ENCODE data around the gene FBXL16.
"Not testable (repeated sequence)": the region's sequence is repeated elsewhere in the genome, so short reads cannot be mapped to it uniquely, and the experiment has no call there.

The FBXL16 gene

DNA sequence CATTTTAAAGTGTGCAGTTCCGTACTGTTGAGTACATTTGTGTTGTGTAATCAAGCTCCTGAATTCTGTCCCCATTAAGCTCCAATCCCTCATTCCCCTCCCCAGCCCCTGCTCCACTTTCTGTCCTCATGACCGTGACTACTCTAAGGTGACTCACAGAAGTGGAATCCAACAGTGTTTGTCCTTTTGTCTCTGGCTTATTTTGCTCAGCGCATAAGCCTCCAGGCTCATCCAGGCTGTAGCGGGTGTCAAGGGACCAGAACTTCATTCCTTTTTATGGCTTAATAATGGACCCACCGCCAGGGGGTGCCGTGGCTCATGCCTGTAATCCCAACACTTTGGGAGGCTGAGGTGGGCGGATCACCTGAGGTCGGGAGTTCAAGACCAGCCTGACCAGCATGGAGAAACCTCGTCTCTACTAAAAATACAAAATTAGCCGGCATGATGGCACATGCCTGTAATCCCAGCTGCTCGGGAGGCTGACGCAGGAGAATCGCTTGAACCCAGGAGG is 7.2 kb upstream of the FBXL16 start:
- H3K27ac Mint-ChIP-seq; H3K4me3 Mint-ChIP-seq; H3K36me3 Mint-ChIP-seq (ENCODE audit: low read depth); H3K9me3 Mint-ChIP-seq; H3K4me1 Mint-ChIP-seq (ENCODE audit: low read depth): not testable (repeated sequence)
- H3K27me3 Mint-ChIP-seq (ENCODE audit: low read depth): peaks cover 40% of the 10 kb centered on the region

DNA sequence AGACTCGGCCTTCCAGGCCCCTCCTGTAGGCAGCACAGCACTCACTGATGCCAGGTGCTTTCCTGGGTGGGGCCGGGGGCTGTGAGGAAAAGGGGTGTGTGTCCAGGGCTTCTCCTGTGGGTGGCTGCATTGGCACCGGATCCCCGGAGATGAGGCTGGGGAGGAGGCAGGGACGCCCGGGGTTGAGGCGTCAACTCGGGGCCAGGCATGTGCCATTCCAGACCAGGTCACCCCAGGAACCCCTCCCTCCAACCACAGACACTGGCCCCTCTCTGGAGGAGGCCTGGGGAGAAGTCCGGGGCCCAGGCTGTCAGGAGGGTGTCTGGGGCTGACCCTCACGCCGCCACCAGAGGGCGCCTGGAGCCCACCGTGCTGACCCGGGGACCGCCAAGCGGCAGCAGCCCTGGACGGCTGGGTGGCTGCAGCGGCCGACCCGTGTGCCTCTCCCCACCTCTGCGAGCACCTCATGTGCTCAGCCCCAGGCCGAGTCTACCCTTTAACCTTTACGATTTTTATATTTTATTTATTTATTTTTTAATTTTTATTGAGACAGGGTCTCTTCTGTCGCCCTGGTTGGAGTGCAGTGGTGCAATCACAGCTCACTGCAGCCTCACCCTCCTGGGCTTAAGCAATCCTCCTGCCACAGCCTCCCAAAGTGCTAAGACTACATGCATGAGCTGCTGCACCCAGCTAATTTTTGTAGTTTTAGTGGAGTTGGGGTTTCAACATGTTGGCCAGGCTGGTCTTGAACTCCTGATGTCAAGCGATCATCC is 6.1 kb upstream of the FBXL16 start:
- Mint-ChIP-seq H3K4me3 (no peak overlapping the region), H3K36me3 (ENCODE audit: low read depth) (no peaks in the 10 kb centered on the region), H3K9me3 (no peaks in the 10 kb centered on the region), H3K27ac (no peak overlapping the region), H3K27me3 (ENCODE audit: low read depth) (peaks cover 48% of the 10 kb centered on the region), H3K4me1 (ENCODE audit: low read depth) (no peaks in the 10 kb centered on the region)

DNA sequence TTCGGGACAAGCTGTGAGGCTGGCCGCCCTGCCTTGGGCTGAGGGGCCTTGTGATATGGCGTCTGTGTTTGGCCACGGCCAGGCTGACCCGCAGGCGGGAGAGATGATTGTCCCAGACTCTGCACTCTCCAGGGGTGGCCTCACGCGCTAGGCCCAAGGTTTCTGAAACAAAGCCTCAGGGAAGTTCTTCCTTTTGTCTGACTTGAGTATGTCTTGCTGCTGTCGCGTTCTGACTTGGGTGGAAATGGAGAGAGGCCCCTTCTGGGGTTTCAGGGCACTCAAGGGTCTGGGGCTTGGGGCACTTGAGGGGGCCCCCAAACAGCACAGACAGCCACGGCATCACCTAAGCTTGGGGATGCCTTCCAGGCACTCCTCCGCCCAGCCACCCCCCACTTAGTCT is 5.5 kb upstream of the FBXL16 start:
- no peak overlapping the region for H3K4me3 Mint-ChIP-seq
- peaks cover 49% of the 10 kb centered on the region for H3K27me3 Mint-ChIP-seq (ENCODE audit: low read depth)
- no peaks in the 10 kb centered on the region for H3K4me1 Mint-ChIP-seq (ENCODE audit: low read depth)
- H3K27ac Mint-ChIP-seq: no peak overlapping the region
- H3K9me3 Mint-ChIP-seq: no peaks in the 10 kb centered on the region
- no peaks in the 10 kb centered on the region for H3K36me3 Mint-ChIP-seq (ENCODE audit: low read depth)

DNA sequence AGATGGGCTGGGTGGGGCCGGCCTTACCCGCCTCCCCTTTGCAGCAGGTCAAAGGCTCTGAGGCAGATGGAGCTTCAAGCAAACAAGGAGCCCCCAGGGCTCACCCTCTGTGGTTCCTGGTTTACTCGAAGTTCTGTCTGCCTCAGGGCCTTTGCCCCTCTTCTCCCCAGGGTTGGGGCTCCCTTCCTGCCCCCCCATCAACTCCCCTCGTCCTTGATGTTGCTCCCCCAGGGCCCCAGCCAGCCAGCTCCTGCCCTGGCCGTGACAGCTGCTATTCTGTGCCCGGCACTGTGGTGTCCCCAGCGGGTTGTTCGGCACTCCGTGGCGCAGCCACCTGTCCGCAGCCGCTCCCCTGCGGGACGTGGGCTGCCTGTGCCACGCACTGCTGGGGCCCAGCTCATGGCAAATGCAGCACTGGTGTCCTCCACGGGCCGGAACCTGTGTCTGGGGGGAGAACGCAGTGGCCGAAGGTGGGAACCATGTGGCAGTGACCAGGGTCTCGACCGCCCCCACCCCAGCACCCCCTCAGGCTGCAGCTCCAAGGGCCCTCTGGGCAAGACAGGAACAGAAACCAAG is 5.0 kb upstream of the FBXL16 start:
- H3K27ac Mint-ChIP-seq: no peak overlapping the region
- H3K4me3 Mint-ChIP-seq: no peak overlapping the region
- no peaks in the 10 kb centered on the region for H3K9me3 Mint-ChIP-seq
- H3K4me1 Mint-ChIP-seq (ENCODE audit: low read depth): no peaks in the 10 kb centered on the region
- H3K27me3 Mint-ChIP-seq (ENCODE audit: low read depth): peaks cover 46% of the 10 kb centered on the region
- H3K36me3 Mint-ChIP-seq (ENCODE audit: low read depth): no peaks in the 10 kb centered on the region

DNA sequence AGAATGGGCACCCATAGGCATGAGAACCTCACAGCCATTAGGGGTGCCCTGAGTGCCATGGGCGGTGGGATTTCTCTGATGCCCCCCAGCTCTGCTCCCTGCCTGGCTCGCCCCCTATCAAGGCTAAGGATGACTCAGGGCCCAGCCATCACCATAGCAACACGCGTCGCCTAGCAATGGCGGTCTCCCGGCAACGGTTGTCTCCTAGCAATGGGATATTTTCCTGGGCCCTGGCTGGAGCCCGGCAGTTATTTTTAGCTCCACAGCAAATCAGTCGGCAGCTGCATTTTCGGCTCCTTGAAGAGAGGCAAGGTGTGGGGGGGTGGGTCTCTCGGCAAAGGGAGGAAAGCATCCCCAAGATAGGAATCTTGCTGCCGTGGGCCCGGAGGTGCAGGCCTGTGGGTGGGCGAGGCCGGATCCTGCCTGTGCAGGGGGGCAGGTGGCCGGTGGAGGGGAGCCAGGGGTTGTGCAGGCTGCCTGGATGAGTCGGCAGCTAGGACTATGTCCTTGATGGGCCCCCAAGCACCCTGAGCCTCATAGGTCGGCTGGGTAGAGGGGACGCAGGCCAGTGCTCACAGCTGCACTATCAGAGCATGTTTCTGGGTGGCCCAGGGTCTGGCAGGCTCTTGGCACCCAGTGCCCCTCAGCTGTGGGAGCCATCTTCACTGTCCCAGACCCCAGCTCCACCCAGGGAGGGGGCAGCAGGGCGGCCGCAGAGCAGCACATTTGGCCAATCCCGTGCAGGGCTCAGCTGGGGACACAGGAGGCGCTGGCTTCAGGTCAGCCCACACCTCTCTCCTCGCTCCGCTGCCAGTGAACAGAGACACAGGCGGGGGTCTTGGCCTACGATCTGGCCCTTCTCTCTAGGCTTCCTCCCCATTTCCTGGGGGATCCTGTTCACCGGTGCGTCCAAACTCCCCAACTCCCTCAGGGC is 4.2 kb upstream of the FBXL16 start:
- Mint-ChIP-seq H3K4me1 (ENCODE audit: low read depth) (no peaks in the 10 kb centered on the region), H3K4me3 (no peak overlapping the region), H3K27ac (no peak overlapping the region), H3K27me3 (ENCODE audit: low read depth) (peaks cover 46% of the 10 kb centered on the region), H3K36me3 (ENCODE audit: low read depth) (no peaks in the 10 kb centered on the region), H3K9me3 (no peaks in the 10 kb centered on the region)

DNA sequence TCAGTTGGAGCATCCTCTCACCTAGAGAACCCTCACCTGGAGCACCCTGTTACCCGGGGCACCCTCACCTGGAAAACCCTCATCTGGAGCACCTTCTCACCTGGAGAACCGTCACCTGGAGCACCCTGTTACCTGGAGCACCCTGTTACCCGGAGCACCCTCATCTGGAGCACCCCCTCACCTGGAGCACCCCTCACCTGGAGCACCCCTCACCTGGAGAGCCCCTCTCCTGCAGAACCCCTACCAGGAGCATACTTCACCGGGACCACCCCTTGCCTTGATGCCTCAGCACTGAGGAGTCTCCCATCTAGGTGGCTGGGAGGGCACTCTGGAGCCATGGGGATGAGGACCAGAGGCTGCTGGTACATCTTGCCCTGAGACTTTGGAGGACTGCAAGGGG is 3.4 kb upstream of the FBXL16 start:
- Mint-ChIP-seq H3K36me3 (ENCODE audit: low read depth) (no peaks in the 10 kb centered on the region), H3K27me3 (ENCODE audit: low read depth) (peaks cover 47% of the 10 kb centered on the region), H3K4me3 (no peak overlapping the region), H3K27ac (no peak overlapping the region), H3K9me3 (no peaks in the 10 kb centered on the region), H3K4me1 (ENCODE audit: low read depth) (no peaks in the 10 kb centered on the region)

DNA sequence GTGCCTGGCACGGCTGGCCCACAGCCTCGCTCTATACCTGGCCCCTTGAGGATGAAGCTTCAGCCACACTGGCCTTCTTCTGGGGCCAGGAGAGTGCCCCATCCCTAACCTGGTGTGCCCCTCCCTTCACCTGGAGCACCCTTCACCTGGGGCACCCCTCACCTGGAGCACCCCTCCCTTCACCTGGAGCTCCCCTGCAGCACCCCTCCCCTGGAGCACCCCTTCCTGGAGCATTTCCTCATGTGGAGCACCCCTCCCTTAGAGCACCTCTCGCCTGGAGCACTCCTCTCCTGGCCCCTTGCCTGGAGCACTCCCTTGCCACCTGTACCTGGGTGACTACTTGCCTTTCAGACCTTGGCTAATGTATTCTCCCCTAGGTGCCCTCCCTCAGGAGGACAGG is 2.4 kb upstream of the FBXL16 start:
- H3K4me3 Mint-ChIP-seq: no peak overlapping the region
- no peaks in the 10 kb centered on the region for H3K4me1 Mint-ChIP-seq (ENCODE audit: low read depth)
- H3K36me3 Mint-ChIP-seq (ENCODE audit: low read depth): no peaks in the 10 kb centered on the region
- no peaks in the 10 kb centered on the region for H3K9me3 Mint-ChIP-seq
- H3K27ac Mint-ChIP-seq: no peak overlapping the region
- peaks cover 44% of the 10 kb centered on the region for H3K27me3 Mint-ChIP-seq (ENCODE audit: low read depth)

DNA sequence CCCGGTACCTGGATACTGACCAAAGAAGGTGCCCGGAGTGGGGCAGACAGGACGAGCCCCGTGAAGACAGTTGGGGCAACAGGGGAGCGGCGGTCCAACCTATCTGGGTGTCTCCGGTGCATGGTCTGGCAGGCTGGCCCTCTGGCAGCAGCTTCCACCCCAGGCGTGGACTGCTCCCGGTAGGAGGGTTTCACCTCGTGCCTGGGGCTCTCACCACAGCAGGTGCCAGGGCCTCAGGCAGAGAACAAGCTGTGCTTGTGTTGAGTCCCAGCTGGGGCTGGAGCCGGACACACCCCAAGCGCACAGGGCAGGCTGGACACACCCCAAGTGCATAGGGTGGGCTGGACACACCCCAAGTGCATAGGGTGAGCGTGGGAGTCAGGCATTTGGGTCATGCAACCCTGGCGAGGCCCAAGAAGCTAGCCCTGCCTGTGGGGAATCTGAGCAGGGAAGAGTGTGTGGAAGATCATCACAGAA is 1.5 kb upstream of the FBXL16 start:
- Mint-ChIP-seq H3K4me1 (ENCODE audit: low read depth) (no peaks in the 10 kb centered on the region), H3K27me3 (ENCODE audit: low read depth) (peaks cover 49% of the 10 kb centered on the region), H3K27ac (no peak overlapping the region), H3K36me3 (ENCODE audit: low read depth) (no peaks in the 10 kb centered on the region), H3K9me3 (no peaks in the 10 kb centered on the region), H3K4me3 (no peak overlapping the region)

DNA sequence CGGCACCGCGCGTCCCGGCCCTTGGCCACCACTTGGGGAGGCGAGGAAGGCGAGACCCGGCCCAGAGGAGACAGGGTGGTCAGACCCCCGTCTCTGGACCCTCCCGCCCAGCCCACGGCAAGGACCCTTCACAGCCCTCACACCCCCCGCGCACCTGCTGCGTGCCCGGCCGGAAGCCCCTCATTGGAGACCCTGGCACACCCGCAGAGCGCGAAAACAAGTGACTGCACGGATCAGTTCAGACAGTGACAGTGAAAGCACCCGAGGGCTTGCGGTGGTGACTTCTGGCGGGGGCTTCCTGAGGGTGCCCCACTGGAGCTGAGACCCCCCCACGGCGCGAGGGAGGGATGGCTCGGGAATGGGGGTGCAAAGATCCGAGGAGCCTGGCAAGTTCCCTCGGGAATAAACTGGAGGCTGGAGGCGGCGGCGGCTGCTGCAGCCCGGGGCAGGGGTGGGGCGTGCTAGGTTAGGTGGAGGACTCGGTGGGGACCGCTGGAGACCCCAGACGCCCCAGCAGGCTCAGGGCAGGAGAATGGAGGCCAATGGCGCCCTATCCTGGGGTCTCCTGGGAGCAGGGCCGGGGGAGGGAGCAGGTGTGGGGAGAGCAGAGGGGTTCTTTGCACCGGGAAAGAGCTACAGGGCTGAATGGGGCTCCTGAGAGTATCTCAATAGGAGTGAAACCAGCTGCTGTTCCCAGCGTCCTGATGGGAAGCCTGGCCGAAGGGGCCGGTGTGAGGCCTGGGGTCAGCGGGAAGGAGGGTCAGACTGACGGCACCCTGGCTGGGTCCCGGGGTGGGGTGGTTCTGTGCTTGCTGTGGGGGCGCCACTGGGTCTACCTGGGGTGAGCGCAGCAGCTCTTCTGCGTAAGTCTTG is 824 bp upstream of the FBXL16 start:
- H3K27ac Mint-ChIP-seq: no peak overlapping the region

DNA sequence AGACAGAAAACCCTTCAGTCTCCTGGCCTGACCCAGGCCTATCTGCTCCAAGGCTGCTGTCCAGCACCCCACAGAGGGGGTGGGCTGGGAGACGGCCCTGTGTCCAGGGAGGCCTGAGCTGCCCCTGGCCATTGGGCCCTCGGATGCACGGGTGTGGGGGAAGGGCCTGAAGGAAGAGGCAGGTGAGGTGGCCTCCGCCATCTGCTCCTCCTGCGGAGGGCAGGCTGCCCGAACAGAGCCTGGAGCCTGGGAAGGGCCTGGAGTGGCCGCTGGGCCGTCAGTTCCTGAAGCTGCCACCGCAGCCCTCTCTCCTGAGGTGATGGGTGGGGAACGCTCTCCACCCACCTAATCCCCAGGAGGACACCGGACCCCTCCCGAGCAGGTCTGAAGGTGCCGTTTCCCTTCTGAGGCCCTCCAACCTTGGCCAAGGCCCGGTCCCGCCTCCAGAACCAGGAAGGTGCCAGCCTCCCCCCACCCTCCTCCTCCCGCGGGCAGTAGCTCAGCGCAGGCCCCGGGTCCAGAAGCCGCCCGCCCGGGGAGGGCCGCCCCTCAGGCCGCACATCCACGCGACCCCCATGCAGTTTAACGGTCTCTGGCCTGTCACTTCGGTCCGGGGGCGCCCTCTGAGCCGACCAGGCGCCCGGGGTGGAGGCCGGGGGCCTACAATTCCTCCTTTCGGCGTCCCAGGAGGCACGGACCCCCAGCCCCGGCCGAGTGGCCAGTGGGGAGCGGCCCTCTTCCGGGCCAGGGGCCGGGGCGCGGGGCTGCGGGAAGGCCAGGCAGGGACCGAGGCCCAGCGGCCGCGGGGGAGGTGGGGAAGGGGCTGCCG is 835 bp downstream of the FBXL16 start:
- no peak overlapping the region for H3K4me3 Mint-ChIP-seq
- no peaks in the 10 kb centered on the region for H3K4me1 Mint-ChIP-seq (ENCODE audit: low read depth)
- H3K27ac Mint-ChIP-seq: no peak overlapping the region
- peaks cover 60% of the 10 kb centered on the region for H3K27me3 Mint-ChIP-seq (ENCODE audit: low read depth)
- no peaks in the 10 kb centered on the region for H3K36me3 Mint-ChIP-seq (ENCODE audit: low read depth)
- no peaks in the 10 kb centered on the region for H3K9me3 Mint-ChIP-seq

More for the DNA sequence above, 824 bp upstream of the FBXL16 start:
- Mint-ChIP-seq H3K4me1 (ENCODE audit: low read depth) (no peaks in the 10 kb centered on the region), H3K4me3 (no peak overlapping the region), H3K36me3 (ENCODE audit: low read depth) (no peaks in the 10 kb centered on the region), H3K27me3 (ENCODE audit: low read depth) (peaks cover 53% of the 10 kb centered on the region), H3K9me3 (no peaks in the 10 kb centered on the region)

DNA sequence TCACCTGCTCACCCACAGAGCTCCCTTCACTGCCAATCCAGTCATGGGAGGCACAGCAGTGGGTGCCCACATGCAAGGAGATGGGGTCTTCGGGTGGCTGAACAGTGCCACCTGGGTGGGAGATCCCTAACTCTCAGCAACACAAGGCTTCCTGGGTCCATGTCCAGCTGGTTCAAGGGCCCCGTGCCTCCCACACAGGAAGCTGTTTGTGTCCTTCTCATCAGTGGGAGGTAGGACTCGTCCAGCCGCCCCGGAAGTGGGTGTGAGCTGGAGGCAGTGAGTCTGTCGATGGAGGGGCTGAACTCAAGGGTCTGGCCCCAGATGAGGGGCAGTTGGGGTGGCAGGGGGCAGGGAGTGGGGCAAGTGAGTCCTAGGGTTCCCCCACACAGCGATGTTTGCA is 1.6 kb downstream of the FBXL16 start:
- H3K36me3 Mint-ChIP-seq (ENCODE audit: low read depth): no peaks in the 10 kb centered on the region
- H3K4me1 Mint-ChIP-seq (ENCODE audit: low read depth): no peaks in the 10 kb centered on the region
- no peak overlapping the region for H3K27ac Mint-ChIP-seq
- H3K9me3 Mint-ChIP-seq: no peaks in the 10 kb centered on the region
- H3K27me3 Mint-ChIP-seq (ENCODE audit: low read depth): peaks cover 52% of the 10 kb centered on the region
- H3K4me3 Mint-ChIP-seq: no peak overlapping the region

DNA sequence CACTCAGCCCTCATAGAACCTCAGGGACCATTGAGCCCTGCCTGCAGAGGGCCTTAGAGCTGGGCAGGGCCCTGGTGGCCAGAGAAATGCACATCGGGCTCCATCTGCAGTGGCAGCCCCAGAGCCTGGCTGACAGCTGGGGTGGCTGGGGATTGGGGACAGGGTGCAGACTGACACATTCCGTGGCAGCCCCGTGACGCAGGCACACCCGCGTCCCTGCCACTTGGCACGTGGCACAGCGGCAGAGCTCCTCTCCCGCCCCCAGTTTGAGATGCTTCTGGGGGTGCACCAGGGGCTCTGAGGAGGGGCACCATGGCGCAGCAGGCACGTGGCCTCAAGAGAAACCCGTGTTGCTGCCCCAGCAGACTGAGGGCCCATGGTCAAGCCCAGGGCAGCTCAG is 2.2 kb downstream of the FBXL16 start:
- no peak overlapping the region for H3K4me3 Mint-ChIP-seq
- no peaks in the 10 kb centered on the region for H3K36me3 Mint-ChIP-seq (ENCODE audit: low read depth)
- H3K27me3 Mint-ChIP-seq (ENCODE audit: low read depth): peaks cover 47% of the 10 kb centered on the region
- H3K27ac Mint-ChIP-seq: no peak overlapping the region
- no peaks in the 10 kb centered on the region for H3K4me1 Mint-ChIP-seq (ENCODE audit: low read depth)
- no peaks in the 10 kb centered on the region for H3K9me3 Mint-ChIP-seq

DNA sequence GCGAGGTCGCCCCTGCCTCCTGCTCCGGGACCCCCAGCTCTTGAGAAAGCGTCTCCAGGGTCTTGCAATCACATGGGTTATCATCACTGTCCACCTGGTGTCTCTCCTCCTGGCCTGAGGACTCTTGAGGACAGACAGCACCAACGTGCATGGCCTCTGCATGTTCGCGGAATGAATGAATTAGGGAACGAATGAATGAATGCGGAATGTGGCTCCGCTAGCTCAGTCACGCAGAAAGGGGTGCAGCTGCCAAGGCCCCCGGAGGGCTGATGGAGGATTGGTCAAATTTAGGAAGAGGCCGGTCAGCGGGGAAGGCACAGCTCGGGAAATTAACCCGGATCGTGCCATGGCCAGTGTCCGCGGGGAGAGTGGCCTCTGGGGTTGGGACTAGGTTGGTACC is 3.3 kb downstream of the FBXL16 start:
- Mint-ChIP-seq H3K27ac (no peak overlapping the region), H3K27me3 (ENCODE audit: low read depth) (peaks cover 39% of the 10 kb centered on the region), H3K4me3 (no peak overlapping the region), H3K36me3 (ENCODE audit: low read depth) (no peaks in the 10 kb centered on the region), H3K9me3 (no peaks in the 10 kb centered on the region), H3K4me1 (ENCODE audit: low read depth) (no peaks in the 10 kb centered on the region)
